ENCODE results near the gene MESD. TPM values are rescaled to one million over a fixed set of nuclear protein-coding genes. Genes with fewer than 3 reads are reported as not detected.

The MESD gene
- total RNA-seq, 4 donors from 2014 or later: 5.5 to 7.9 (median 6.6) TPM

DNA sequence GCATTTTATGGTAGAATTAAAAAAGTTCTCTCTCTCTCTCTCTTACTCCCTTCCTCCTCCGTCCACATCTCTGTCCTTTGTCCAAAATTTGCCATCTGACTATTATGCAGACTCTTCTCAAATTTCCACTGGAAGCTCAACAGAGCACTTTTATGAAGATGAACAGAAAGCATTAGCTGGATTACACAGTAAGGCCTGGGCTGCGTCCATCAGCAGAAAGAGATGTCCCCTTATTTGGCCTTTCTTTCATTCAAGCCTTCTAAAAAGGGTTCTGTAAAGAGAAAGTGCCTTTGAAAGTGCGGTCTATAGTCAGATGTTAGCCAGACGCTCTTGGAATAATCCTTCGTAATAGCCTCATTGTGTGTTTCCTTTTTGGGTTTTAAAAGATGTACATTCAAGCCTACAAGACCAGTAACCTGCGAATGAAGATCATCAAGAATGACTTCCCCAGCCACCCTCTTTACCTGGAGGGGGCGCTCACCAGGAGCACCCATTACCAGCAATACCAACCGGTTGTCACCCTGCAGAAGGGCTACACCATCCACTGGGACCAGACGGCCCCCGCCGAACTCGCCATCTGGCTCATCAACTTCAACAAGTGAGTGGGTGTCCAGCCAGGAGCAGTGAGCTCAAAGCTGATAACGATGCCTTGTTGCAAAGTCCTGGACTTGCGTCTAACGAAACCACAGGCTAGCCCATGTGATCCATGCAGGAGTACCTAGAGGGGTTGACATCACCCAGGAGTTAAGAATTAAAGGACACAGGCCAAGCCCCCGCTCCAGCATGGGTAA lies 53.1 kb downstream of the MESD start:
- Histone ChIP-seq H3K4me1 (peaks cover 7 to 9% of the 10 kb centered on the region in 2 donors), H3K27me3 (no peaks in the 10 kb centered on the region), H3K4me3 (no peak overlapping the region), H3K27ac (no peak overlapping the region), H3K9me3 (no peaks in the 10 kb centered on the region), H3K36me3 (peaks cover 0 to 3% of the 10 kb centered on the region in 2 donors)
- intact Hi-C loops (cut with DNase I; ENCODE audit: low total_unique reads) (no loop called here), in situ Hi-C loops (cut with MboI; ENCODE audit: low sequenced_read_pairs in 4 of 4) (no loop called here)
- TF ChIP-seq CTCF (IDR thresholded peaks at IDR 0.05 in 4 of 5, conservative IDR thresholded peaks at IDR 0.05 in 1 of 5) (no peak), POLR2A (IDR thresholded peaks at IDR 0.05) (no peak)
- ATAC-seq: no peak
- DNase-seq: no peak

DNA sequence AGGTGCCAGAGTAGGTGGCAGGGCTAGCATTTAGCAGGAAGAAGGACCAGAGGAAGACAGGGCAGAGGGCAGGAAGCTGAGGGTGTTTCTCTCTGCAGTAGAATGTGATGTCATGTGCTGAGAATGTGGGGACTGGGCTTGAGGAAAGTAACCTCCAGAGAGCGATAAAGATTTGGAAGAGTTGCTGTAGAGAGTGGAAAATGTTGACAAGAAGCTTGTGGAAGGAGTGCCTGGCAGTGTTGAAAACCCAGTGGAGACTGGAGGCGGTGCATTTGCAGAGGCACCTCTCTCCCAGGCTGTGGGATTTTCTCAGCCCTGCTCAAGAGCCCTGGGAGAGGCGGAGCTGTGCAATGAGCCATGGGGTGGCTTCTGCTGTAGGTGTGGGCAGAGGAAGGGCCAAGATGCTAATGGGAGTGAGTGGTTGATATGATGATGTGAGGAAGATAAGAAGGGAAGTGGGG lies 54.8 kb downstream of the MESD start:
- no peak for TF ChIP-seq CTCF (IDR thresholded peaks at IDR 0.05 in 4 of 5, conservative IDR thresholded peaks at IDR 0.05 in 1 of 5)
- TF ChIP-seq POLR2A (IDR thresholded peaks at IDR 0.05): no peak
- no peaks in the 10 kb centered on the region for H3K36me3 ChIP-seq
- intact Hi-C loops (cut with DNase I; ENCODE audit: low total_unique reads): no loop called here
- in situ Hi-C loops (cut with MboI; ENCODE audit: low sequenced_read_pairs in 4 of 4): no loop called here
- no peak overlapping the region for H3K27ac ChIP-seq
- no peak for ATAC-seq
- no peak overlapping the region for H3K4me3 ChIP-seq
- no peak for DNase-seq
- H3K4me1 ChIP-seq: peaks cover 7 to 9% of the 10 kb centered on the region in 2 donors
- no peaks in the 10 kb centered on the region for H3K9me3 ChIP-seq
- no peaks in the 10 kb centered on the region for H3K27me3 ChIP-seq

DNA sequence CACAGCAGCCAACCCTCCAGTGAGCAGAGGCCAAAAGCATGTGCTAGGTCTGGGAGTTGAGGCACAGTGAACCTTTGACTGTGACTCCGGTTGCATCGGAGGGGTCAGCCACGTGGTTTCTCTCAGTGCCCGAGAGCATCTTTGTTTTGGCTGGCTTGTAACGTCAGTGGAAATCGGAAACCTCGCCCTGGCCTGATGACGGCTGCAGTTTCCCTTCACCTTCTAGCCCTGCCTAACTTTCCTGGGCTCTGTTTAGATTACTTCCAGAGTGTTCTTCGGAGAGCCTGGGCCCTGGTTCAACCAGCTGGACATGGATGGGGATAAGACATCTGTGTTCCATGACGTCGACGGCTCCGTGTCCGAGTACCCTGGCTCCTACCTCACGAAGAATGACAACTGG lies 56.6 kb downstream of the MESD start:
- Histone ChIP-seq H3K27me3 (no peaks in the 10 kb centered on the region), H3K4me3 (no peak overlapping the region), H3K27ac (peak overlapping the region in 1 of 4 donors; percentile 33), H3K36me3 (no peaks in the 10 kb centered on the region), H3K9me3 (no peaks in the 10 kb centered on the region), H3K4me1 (peaks cover 7 to 9% of the 10 kb centered on the region in 2 donors)
- TF ChIP-seq POLR2A (IDR thresholded peaks at IDR 0.05) (no peak), CTCF (IDR thresholded peaks at IDR 0.05 in 4 of 5, conservative IDR thresholded peaks at IDR 0.05 in 1 of 5) (no peak)
- no peak for DNase-seq
- intact Hi-C loops (cut with DNase I; ENCODE audit: low total_unique reads) (no loop called here), in situ Hi-C loops (cut with MboI; ENCODE audit: low sequenced_read_pairs in 4 of 4) (no loop called here)
- ATAC-seq: peak in 1 of 2 donors; percentile 33

- intact Hi-C loops (cut with DNase I; ENCODE audit: low total_unique reads): no loop called here
- Histone ChIP-seq H3K9me3 (no peaks in the 10 kb centered on the region), H3K36me3 (no peaks in the 10 kb centered on the region), H3K4me1 (peaks cover 7 to 9% of the 10 kb centered on the region in 2 donors), H3K27me3 (no peaks in the 10 kb centered on the region), H3K27ac (no peak overlapping the region), H3K4me3 (no peak overlapping the region)
- in situ Hi-C loops (cut with MboI; ENCODE audit: low sequenced_read_pairs in 4 of 4): no loop called here
- no peak for DNase-seq
- no peak for ATAC-seq
- no peak for TF ChIP-seq POLR2A (IDR thresholded peaks at IDR 0.05)
- no peak for TF ChIP-seq CTCF (IDR thresholded peaks at IDR 0.05 in 4 of 5, conservative IDR thresholded peaks at IDR 0.05 in 1 of 5)
These were observed 57.2 kb downstream of the MESD start for GRCh38 chr15:80932513-80932815.

All from gastrocnemius medialis (tissue), 4 donors.